Colonic mucosa (tissue), 4 donors: ENCODE measurements around the gene CSTA. TPM values are rescaled to one million over a fixed set of nuclear protein-coding genes. Genes with fewer than 3 reads are reported as not detected.
"Not testable (repeated sequence)": the region's sequence is repeated elsewhere in the genome, so short reads cannot be mapped to it uniquely, and the experiment has no call there.

Source experiments
- DNase-seq: peaks from one replicate; pipeline ENCODE4 v3.0.0-alpha.2; 2020
- H3K27ac ChIP-seq: fragments of 200-600 bp; one replicate; pipeline ENCODE4 v1.8.0; 2021
- H3K27me3 ChIP-seq: fragments of 200-600 bp; one replicate; pipeline ENCODE4 v1.8.0; 2021
- H3K36me3 ChIP-seq: fragments of 200-600 bp; one replicate; pipeline ENCODE4 v1.8.0; 2021
- H3K4me1 ChIP-seq: fragments of 200-600 bp; one replicate; pipeline ENCODE4 v1.8.0; 2021; ENCODE audit warnings: mild to moderate bottlenecking
- H3K4me3 ChIP-seq: fragments of 200-600 bp; one replicate; pipeline ENCODE4 v1.8.0; 2021
- H3K9ac ChIP-seq, 2 donors: one replicate each; pipeline ENCODE4 v1.7.0; 2013; ENCODE audit warnings: control low read depth in 2 of 2, low read depth in 2 of 2, low read length in 2 of 2
- H3K9me3 ChIP-seq: fragments of 200-600 bp; one replicate; pipeline ENCODE4 v1.8.0; 2021
- CTCF ChIP-seq: fragments of 200-600 bp; IDR thresholded peaks from one replicate; pipeline ENCODE4 v1.8.0; 2022; ENCODE audit warnings: antibody characterized with exemption, mild to moderate bottlenecking
- intact Hi-C: fragments of 100-400 bp; cut with DNase I; formaldehyde crosslinking; loops from one replicate; pipeline ENCODE4 v1.14.1; 2022
- total RNA-seq, 2 donors: library from RNA; stranded (reverse); fragmentation: NEBNext Ultra II Directional in 1 of 2; extraction: Animal tissue kit (Norgen Biotek cat#: 25700) in 1 of 2; gene quantifications; one replicate each; pipeline ENCODE4 v1.2.1, GENCODE V29; 2021
- donor health status: healthy.
- donor health status: DM: no; HTN: no; CAD: no.
- donor health status: DM: no; HTN: no; CAD: no.

CSTA gene
- total RNA-seq, 2 donors from 2014 or later, result 1.2 TPM; not detected in 1

GRCh38 chr3:122358703-122359032, 33.6 kb downstream of the CSTA start:
- no peaks in the 10 kb centered on the region for H3K4me1 ChIP-seq
- no peak overlapping the region for H3K27ac ChIP-seq
- no peaks in the 10 kb centered on the region for H3K27me3 ChIP-seq
- intact Hi-C loops, result loop anchor here (10.0 kb wide), 1 partner anchor 254 kb away; no protein-coding TSS in a partner anchor
- no peak overlapping the region for H3K4me3 ChIP-seq
- TF ChIP-seq CTCF, result no peak
- H3K9me3 ChIP-seq, result no peaks in the 10 kb centered on the region
- no peaks in the 10 kb centered on the region for H3K36me3 ChIP-seq
- DNase-seq, result no peak
- H3K9ac ChIP-seq, result no peak overlapping the region

GRCh38 chr3:122362026-122362425, 37.0 kb downstream of the CSTA start:
- H3K36me3 ChIP-seq, result no peaks in the 10 kb centered on the region
- H3K4me1 ChIP-seq, result no peaks in the 10 kb centered on the region
- no peak overlapping the region for H3K4me3 ChIP-seq
- H3K27me3 ChIP-seq, result no peaks in the 10 kb centered on the region
- no peak for TF ChIP-seq CTCF
- no peak for DNase-seq
- no peak overlapping the region for H3K9ac ChIP-seq
- H3K27ac ChIP-seq, result peak overlapping the region; percentile 81
- H3K9me3 ChIP-seq, result no peaks in the 10 kb centered on the region
- intact Hi-C loops, result no loop called here

- Histone ChIP-seq H3K4me3 (no peak overlapping the region), H3K27ac (peak overlapping the region; percentile 73), H3K36me3 (no peaks in the 10 kb centered on the region), H3K9me3 (no peaks in the 10 kb centered on the region), H3K27me3 (no peaks in the 10 kb centered on the region), H3K9ac (peak overlapping the region in 1 of 2 donors; percentile 21), H3K4me1 (no peaks in the 10 kb centered on the region)
- intact Hi-C loops, result no loop called here
- no peak for DNase-seq
- TF ChIP-seq CTCF, result no peak
Measured at GRCh38 chr3:122364490-122364889, 39.4 kb downstream of the CSTA start.

- Histone ChIP-seq H3K9me3 (no peaks in the 10 kb centered on the region), H3K4me3 (no peak overlapping the region), H3K27ac (peak overlapping the region; percentile 73), H3K36me3 (no peaks in the 10 kb centered on the region), H3K4me1 (no peaks in the 10 kb centered on the region), H3K9ac (peak overlapping the region in 1 of 2 donors; percentile 21), H3K27me3 (no peaks in the 10 kb centered on the region)
- no peak for DNase-seq
- no peak for TF ChIP-seq CTCF
- intact Hi-C loops, result no loop called here
Measured at GRCh38 chr3:122365073-122365472, 40.0 kb downstream of the CSTA start.

GRCh38 chr3:122365582-122366378, 40.7 kb downstream of the CSTA start:
- intact Hi-C loops, H3K4me1 ChIP-seq, H3K36me3 ChIP-seq: not testable (repeated sequence)

GRCh38 chr3:122366379-122366749, 41.3 kb downstream of the CSTA start:
- H3K36me3 ChIP-seq, result no peaks in the 10 kb centered on the region
- TF ChIP-seq CTCF, result no peak
- H3K9ac ChIP-seq, result no peak overlapping the region
- H3K4me3 ChIP-seq, result no peak overlapping the region
- no peaks in the 10 kb centered on the region for H3K9me3 ChIP-seq
- DNase-seq, result no peak
- H3K27me3 ChIP-seq, result no peaks in the 10 kb centered on the region
- intact Hi-C loops, result no loop called here
- H3K4me1 ChIP-seq, result no peaks in the 10 kb centered on the region
- peak overlapping the region; percentile 78 for H3K27ac ChIP-seq

More at GRCh38 chr3:122365582-122366378, 40.7 kb downstream of the CSTA start:
- not testable (repeated sequence) for H3K9me3 ChIP-seq, H3K4me3 ChIP-seq, H3K27me3 ChIP-seq
- DNase-seq, result peak; percentile 59
- peak overlapping the region in 1 of 2 donors; percentile 21 for H3K9ac ChIP-seq
- H3K27ac ChIP-seq, result peak overlapping the region; percentile 78
